Measurements from ENCODE around the gene FAM209B.
"Not testable (repeated sequence)": the region's sequence is repeated elsewhere in the genome, so short reads cannot be mapped to it uniquely, and the experiment has no call there.

Gene FAM209B

DNA sequence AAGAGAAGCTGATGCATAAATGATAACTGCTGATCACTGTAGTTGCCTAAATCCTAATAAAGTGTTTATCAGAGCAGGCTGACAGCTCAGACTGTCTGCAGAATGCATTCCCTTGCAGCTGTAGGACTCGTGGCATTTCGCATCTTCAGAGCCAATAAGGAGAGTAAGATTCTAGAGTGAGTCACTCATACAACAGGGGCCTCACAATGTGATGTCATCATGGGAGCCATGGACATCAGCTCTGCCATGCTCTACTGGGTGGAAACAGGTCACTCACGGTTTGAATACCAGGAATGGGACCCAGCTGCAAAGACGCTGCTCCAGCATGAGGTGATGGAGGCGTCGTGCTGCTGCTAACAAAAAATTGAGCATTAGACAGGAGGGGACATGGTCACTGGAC lies 7.4 kb downstream of the FAM209B start:
- no peak for DNase-seq (ENCODE audit: low spot score)

DNA sequence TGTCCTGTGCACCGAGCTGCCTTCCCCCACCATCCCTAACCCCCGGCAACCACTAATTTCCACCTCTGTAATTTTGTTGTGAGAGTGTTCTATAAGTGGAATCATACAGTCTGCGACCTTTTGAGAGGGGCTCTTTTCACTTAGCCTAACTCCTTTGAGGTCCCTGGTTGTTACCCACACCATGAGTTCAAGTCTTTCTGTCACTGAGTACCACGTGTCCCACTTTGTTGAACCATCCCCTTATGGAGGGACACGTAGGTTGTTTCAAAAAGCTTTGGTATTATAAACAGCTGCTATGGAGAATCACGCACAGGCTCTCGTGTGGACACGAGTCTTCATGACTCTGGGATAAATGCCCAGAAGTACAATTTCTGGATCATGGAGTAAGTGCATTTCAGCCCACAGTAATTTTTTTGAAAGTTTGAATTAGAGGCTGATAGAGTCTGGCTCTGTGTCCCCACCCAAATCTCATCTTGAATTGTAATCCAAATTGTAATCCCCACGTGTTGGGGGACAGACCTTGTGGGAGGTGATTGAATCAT lies 9.5 kb downstream of the FAM209B start:
- DNase-seq (ENCODE audit: low spot score): no peak

DNA sequence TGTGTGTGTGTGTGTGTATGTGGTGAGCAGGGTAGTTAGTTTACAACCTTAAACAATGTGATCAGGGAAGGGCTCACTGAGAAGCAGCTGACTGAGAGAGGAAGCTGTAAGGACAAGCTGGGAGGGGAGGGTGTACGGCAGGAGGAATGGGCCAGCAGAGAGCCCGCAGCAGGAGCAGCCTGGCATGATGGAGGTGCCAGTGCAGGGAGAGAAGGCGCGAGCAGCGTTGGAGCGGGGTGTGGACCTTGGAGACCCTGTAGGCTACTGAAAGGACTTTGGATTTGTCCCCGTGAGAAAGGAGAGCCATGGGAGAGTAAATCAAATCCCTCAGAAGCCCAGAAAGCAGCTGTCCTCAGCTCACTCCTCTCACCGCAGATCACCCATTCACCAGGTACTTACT lies 18.5 kb downstream of the FAM209B start:
- DNase-seq (ENCODE audit: low spot score): no peak

DNA sequence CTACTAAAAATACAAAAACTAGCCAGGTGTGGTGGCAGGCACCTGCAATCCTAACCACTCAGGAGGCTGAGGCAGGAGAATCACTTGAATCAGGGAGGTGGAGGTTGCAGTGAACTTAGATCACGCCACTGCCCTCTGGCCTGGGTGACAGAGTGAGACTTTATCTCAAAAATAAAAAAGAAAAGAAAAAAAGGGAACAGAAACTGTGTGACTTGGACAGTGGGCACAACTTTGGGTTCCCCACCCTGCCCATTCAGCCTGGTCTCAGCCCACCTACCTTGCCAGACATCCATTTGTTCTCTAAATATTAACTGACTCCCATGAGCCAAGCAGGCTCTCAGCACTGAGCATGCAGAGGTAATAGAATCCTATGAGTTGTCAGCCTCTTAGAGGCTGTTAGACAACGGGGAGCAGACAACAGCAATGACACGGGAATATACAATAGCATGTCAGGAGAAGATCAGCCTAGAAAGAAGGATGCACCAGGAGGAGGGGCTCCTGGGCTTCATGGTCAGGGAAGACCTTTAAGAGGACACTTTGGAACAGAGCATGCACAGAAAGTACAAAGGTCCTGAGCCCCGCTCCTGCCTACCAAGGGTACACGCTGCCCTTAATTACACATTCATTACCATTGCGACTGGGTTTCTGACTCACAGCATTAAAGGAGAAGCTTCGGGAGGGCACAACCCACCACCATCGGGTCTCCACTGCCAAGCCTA lies 20.0 kb downstream of the FAM209B start:
- DNase-seq (ENCODE audit: low spot score): no peak

DNA sequence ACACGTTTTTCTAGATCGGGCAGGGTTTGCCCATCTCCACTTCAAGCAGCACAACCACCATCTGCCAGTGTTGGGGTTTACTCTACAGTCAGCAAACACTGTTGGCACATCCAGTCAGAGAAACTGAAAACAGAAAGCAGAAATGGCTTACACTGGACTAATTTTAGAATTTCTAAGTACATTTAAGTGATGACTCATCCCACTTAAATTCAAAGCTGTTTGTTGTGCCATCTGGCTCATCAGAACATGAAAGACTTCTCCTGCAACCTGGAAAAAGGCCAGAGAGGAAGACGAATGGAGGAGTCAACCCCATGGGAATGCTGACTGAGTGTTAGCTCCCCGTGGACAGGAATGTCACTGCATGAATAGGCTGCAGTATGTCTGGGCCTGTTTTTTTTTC lies 21.8 kb downstream of the FAM209B start:
- peak; percentile 78 for DNase-seq (ENCODE audit: low spot score)

DNA sequence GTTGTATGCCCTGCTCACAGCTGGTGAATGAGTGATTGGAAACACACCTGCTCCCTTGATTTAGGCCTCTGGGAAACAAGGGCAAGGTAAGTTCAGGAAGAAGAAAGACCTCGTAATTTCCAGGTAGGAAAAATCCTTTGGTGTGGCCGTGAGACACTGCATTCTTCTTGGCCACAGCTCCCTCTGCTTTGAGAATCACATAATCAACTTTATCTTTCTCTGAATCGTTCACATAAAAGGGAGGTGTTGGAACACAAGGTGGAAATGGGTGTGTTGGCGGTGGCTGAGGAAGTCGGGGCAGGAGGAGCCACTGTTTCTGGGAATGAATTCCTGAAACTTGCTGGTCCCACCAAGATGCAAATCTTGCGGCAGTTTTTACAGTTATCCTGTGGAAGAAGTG lies 25.9 kb downstream of the FAM209B start:
- no peak for DNase-seq (ENCODE audit: low spot score)

DNA sequence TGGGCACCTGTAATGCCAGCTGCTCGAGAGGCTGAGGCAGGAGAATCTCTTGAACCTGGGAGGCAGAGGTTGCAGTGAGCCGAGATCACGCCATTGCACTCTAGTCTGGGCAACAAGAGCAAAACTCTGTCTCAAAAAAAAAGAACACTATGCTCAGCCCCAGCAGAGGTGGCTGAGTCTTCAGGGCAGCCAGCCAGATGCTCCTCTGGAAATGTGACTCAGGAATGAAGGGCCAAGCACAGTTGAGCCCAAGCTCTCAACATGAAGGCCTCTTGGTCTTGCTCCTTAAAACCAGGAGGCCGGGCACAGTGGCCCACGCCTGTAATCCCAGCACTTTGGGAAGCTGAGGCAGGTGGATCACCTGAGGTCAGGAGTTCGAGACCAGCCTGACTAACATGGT lies 31.5 kb downstream of the FAM209B start:
- DNase-seq (ENCODE audit: low spot score): not testable (repeated sequence)

DNA sequence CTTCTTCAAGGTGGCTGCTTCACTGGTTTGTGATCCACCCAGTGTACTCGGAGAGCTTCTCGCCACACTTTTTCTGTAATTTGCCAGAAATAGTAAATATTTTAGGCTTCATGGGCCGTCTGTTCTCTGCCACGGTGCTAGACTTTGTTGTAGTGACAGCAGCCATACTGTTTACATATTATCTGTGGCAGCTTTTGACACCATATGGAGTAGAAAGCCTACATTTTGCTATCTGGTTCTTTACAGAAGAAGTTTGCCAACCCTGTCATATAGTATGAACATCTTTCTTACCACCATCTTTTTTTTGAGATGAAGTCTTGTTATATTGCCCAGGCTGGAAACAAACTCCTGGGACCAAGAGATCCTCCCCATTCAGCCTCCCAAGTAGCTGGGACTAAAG lies 32.5 kb downstream of the FAM209B start:
- DNase-seq (ENCODE audit: low spot score): no peak

DNA sequence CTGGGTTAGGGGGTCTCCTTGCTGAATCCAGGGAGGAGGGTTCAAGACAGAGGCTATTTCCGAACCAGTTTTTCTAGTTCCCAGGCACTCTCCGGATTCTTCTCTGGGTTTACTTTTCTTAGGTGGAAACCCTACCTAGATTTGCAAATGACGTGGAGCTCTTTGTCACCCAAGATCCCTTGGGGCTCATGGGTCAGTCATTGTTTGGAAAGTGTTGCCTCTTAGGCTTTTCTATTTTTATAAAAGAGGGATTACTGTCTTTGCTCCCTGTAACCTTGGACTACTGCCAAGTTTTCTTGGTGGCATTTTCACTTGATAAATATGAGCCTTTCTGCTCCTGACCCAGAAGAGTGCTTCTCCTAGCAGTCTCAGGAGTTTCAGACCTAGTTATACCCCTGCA lies 33.6 kb downstream of the FAM209B start:
- DNase-seq (ENCODE audit: low spot score): no peak

DNA sequence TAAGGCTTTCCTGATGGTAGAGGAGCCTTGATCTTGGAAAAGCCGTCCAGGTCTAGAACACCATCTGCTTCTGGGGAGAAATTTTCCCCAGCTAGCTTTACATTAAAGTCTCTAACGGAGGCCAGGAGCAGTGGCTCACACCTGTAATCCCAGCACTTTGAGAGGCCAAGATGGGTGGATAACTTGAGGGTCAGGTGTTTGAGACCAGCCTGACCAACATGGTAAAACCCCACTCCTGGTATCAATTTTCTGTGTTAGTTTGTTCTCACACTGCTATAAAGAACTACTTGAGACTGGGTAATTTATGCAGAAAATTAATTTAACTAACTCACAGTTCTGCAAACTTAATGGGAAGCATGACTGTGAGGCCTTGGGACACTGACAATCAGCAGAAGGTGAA lies 37.8 kb downstream of the FAM209B start:
- no peak for DNase-seq (ENCODE audit: low spot score)

DNA sequence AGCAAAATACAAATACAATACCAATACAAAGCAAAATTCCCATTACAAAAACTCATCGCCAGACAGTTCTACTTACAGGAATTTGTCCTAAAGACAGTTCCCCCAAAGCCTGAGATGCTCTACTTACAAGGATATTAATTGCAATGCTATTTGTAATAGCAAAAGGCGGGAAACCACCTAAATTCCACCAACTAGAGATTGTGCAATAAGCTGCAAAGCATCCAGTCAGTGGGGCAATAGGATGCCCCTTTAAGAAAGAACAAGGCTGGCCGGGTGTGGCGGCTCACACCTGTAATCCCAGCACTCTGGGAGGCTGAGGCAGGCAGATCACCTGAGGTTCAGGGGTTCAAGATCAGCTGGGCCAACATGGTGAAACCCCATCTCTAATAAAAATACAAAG lies 39.1 kb downstream of the FAM209B start:
- no peak for DNase-seq (ENCODE audit: low spot score)

DNA sequence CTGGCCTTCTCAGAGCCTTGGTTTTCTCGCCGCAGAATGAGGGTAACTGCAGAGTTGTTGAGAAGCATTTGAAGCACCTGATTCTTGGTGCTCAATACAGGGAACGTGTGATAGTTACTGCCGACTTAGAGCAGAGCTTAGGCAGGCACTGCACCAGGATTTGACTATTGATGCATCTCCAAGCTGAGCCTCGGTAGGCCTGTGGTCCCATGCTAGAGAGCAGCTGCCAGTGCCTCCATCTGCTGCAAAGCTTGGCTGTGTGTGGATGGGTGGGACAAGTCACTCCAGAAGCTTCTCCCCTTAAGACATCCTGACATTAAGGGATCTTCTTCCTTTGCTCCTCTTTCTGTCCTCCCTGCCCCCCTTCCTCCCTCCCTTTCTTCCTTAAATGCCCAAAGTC lies 40.9 kb downstream of the FAM209B start:
- no peak for DNase-seq (ENCODE audit: low spot score)

DNA sequence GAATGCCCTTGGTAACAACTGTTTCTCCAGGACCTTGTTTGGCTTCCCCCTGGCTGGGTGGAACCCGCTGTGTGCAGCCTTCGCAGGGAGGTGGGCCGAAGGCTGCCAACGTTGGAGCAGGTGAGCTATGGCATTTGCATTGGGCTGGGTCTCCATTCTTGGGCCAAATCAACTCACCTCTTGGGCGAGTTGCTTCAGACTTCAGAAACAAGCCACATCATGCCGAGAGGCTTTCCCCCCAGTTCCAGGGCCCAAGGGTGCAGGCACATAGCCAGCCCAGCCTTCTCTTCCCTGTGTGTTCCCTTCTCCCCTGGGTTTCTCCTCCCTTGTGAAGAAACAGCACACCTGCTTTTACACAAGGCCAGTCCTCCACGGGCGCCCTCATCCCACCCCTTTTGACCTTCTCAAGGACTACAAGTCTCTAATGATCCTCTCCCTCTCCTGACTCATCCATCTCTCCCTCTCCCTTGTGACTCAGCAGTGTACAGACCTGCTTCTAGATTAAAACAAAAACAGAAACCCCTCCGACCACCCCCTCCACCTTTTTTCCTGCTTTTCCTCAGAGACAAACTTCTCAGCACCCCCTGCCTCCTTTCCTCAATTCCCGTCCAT lies 41.6 kb downstream of the FAM209B start:
- DNase-seq (ENCODE audit: low spot score): no peak

DNA sequence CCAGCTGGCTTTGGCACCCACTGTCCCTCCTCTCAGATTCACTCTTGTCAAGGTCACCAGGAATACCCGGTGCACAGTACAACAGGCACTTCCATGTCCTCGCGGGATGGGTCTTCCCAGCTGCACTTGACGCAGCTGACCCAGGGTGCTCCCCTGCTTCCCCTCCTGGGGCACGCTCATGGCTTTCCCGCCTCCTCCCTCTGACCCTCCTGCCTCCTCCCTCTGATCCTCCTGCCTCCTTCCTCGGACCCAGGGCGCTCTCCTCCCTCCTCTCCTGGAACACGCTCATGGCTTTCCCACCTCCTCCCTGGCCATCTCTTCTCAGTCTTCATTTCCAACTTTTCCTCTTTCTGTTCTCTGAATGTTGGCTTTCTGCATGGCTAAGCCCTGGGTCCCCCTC lies 42.1 kb downstream of the FAM209B start:
- no peak for DNase-seq (ENCODE audit: low spot score)

DNA sequence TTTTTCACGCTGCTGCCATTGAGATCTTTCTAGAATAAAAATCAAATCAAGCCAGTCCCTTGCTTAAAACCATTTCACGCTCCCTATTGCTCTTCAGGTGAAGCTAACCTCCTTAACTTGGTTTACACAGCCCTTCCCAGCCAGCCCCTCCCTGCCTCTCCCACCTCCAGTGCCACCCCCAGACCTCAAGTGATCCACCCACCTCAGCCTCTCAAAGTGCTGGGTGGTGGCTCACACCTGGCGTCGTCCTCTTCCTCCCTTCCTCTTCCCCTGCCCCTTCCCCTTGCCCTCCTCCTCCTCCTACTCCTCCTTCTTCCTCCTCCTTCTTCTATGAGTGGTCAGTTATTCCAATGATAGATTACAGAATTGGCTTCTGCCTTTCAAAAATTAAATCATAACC lies 42.9 kb downstream of the FAM209B start:
- no peak for DNase-seq (ENCODE audit: low spot score)

DNA sequence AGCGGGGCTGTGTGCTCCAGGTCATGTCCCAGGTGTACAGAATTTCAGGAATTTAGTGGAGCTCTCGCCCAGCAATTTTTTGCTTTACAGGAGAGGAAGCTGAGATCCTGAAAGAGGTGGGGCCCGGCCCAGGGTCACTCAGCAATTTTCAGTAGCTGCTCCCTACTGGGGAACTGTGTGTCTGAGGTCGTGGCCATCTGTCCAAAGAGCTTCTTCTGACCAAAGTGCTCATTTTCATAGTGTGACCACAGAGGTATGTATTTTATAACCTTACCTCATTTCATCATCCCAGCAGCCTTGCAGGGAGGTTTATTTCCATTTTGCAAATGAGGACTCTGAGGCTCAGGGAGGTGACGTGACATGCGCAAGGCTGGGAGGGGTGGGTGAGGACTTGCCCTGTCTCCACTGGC lies 46.3 kb downstream of the FAM209B start:
- no peak for DNase-seq (ENCODE audit: low spot score)

DNA sequence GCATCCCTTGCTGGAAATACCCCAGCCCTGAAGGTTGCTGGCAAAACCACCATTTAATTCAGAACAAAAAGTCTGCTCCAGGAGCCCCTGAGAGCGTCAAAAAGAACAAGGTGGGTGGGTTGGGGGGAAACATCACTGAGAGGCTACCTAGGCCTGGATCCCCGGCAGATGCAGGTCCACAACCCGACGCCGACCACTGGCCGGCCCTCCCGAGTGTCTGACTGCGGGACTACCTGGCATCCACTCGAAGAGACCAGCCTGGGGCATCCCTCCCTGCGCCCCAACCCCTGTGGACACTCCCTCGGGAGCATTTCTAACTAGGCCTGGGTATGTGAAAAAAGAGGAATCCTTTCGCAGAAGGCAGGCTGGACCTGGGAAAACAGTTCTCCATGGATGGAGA lies 47.2 kb downstream of the FAM209B start:
- no peak for DNase-seq (ENCODE audit: low spot score)

DNA sequence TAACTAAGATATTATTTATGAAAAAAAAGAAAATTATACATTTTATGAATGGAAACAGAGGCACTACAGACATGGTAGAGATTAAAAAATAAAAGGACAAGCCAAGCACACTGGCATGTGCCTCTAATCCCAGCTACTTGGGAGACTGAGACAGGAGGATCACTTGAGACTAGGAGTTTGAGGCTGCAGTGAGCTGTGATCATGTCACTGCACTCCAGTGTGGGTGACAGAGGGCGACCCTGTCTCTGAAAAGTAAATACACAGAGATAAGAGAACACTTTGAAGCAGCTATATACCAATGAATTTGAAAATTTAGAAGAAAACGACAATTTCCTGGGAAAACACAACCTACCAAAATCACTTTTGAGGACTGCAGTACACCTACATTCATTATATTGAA lies 48.7 kb downstream of the FAM209B start:
- DNase-seq (ENCODE audit: low spot score): no peak

DNA sequence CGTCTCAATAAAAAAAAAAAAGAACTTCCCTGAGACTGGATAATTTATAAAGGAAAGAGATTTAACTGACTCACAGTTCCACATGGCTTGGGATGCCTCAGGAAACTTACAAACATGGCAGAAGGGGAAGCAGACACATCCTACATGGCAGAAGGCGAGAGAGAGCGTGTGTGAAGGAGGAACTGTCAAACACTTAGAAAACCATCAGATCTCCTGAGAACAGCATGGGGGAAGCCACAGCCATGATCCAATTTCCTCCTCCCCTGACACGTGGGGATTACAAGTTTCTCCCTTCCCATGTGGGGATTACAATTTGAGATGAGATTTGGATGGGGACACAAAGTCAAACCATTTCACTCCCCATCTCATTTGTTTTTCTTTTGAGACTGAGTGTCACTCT lies 49.5 kb downstream of the FAM209B start:
- peak; percentile 22 for DNase-seq (ENCODE audit: low spot score)

DNA sequence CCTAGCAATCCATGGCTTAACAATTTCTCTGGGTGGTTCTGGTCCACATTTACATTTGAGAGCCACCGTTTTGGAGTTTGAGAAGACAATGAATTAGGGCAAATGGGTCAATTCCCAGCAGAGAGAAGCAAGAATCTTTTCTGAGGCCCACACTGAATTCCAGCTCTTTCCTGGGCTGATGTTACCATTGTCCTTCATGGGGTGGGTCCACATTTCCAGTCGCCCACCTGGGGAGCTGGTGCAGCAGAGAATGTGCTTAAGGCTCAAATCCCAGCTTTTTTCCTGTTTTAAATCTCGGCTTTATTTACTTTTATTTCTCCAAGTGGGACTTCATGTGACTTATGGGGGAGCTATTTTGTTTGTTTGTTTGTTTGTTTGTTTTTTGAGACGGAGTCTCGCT lies 51.9 kb downstream of the FAM209B start:
- DNase-seq (ENCODE audit: low spot score): no peak
